ENCODE data around the gene AP1S2.
"Not testable (repeated sequence)": the region's sequence is repeated elsewhere in the genome, so short reads cannot be mapped to it uniquely, and the experiment has no call there.

AP1S2 gene

DNA sequence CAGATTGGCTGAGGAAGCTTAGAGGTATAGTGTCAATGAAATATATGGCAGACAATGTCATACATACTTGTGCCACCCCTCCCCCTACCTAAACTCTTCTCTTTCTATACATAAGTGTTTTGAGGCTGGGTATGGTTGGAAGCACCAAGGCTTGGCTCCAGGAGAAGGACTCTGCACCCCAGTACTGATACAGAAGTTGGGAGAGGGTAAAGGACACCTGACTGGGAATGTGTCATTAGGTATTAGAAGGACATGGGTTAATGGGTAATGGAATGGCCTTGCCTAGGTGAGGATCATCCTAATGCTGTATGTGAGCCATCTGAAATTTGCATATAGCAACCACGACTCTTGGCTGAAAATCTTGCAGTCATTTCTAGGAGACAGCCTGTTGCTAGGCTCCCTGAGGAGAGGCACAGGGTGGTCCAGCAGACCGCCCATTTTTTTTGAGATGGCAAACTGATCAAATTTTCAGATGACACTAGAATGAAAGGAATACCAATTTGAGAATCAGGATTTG lies 26.8 kb upstream of the AP1S2 start:
- DNase-seq (ENCODE audit: low read depth in 1 of 2, low spot score in 1 of 2): no peak
- Histone ChIP-seq H3K27me3 (ENCODE audit: insufficient read depth, poor library complexity, severe bottlenecking) (no peaks in the 10 kb centered on the region), H3K4me3 (replicated peaks; ENCODE audit: insufficient read depth, low read length) (no peak overlapping the region), H3K27ac (replicated peaks) (no peak overlapping the region)
- TF ChIP-seq SPI1 (IDR thresholded peaks at IDR 0.05; ENCODE audit: borderline replicate concordance, low read depth) (no peak), CTCF (IDR thresholded peaks at IDR 0.05; ENCODE audit: insufficient read depth, low read length) (no peak), GABPA (IDR thresholded peaks at IDR 0.05; ENCODE audit: low read depth) (no peak), POLR2AphosphoS5 (IDR thresholded peaks at IDR 0.05; ENCODE audit: low read depth) (no peak)
- TF ChIP-seq, protein P1, sequence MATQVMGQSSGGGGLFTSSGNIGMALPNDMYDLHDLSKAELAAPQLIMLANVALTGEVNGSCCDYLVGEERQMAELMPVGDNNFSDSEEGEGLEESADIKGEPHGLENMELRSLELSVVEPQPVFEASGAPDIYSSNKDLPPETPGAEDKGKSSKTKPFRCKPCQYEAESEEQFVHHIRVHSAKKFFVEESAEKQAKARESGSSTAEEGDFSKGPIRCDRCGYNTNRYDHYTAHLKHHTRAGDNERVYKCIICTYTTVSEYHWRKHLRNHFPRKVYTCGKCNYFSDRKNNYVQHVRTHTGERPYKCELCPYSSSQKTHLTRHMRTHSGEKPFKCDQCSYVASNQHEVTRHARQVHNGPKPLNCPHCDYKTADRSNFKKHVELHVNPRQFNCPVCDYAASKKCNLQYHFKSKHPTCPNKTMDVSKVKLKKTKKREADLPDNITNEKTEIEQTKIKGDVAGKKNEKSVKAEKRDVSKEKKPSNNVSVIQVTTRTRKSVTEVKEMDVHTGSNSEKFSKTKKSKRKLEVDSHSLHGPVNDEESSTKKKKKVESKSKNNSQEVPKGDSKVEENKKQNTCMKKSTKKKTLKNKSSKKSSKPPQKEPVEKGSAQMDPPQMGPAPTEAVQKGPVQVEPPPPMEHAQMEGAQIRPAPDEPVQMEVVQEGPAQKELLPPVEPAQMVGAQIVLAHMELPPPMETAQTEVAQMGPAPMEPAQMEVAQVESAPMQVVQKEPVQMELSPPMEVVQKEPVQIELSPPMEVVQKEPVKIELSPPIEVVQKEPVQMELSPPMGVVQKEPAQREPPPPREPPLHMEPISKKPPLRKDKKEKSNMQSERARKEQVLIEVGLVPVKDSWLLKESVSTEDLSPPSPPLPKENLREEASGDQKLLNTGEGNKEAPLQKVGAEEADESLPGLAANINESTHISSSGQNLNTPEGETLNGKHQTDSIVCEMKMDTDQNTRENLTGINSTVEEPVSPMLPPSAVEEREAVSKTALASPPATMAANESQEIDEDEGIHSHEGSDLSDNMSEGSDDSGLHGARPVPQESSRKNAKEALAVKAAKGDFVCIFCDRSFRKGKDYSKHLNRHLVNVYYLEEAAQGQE (IDR thresholded peaks at IDR 0.05; ENCODE audit: insufficient replicate concordance, low read depth): no peak

GRCh38 chrX:15877914-15878313 lies 23.3 kb upstream of the AP1S2 start:
- DNase-seq (ENCODE audit: low read depth in 1 of 2, low spot score in 1 of 2); H3K27ac ChIP-seq (replicated peaks); H3K4me3 ChIP-seq (replicated peaks; ENCODE audit: insufficient read depth, low read length); H3K27me3 ChIP-seq (ENCODE audit: insufficient read depth, poor library complexity, severe bottlenecking): not testable (repeated sequence)

DNA sequence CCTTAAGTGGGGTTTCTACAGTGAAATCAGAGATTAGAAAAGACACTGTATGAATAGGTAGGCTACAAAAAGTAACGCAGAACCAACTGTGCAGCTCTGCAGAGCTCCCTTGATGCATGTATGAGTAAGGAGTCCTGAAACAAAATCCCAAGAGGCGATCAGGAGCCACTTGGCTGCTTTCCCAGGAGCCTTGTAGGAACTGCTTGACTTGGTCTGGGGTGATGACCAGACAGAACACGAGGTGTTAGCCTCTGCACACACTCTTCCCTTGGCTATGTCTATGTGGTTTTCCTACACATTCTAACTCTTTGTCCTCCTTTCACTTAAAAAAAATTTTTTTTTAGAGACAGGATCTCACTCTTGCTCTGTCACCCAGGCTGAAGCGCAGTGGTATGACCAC lies 22.8 kb upstream of the AP1S2 start:
- TF ChIP-seq POLR2AphosphoS5 (IDR thresholded peaks at IDR 0.05; ENCODE audit: low read depth): no peak
- DNase-seq (ENCODE audit: low read depth in 1 of 2, low spot score in 1 of 2): no peak
- no peak overlapping the region for H3K27ac ChIP-seq (replicated peaks)
- H3K4me3 ChIP-seq (replicated peaks; ENCODE audit: insufficient read depth, low read length): no peak overlapping the region
- no peaks in the 10 kb centered on the region for H3K27me3 ChIP-seq (ENCODE audit: insufficient read depth, poor library complexity, severe bottlenecking)

GRCh38 chrX:15874672-15875071 lies 20.1 kb upstream of the AP1S2 start:
- Histone ChIP-seq H3K27me3 (ENCODE audit: insufficient read depth, poor library complexity, severe bottlenecking) (no peaks in the 10 kb centered on the region), H3K27ac (replicated peaks) (no peak overlapping the region), H3K4me3 (replicated peaks; ENCODE audit: insufficient read depth, low read length) (no peak overlapping the region)
- TF ChIP-seq, protein P1 (IDR thresholded peaks at IDR 0.05; ENCODE audit: insufficient replicate concordance, low read depth): no peak
- TF ChIP-seq CTCF (IDR thresholded peaks at IDR 0.05; ENCODE audit: insufficient read depth, low read length) (no peak), SPI1 (IDR thresholded peaks at IDR 0.05; ENCODE audit: borderline replicate concordance, low read depth) (no peak), GABPA (IDR thresholded peaks at IDR 0.05; ENCODE audit: low read depth) (no peak), POLR2AphosphoS5 (IDR thresholded peaks at IDR 0.05; ENCODE audit: low read depth) (no peak)
- DNase-seq (ENCODE audit: low read depth in 1 of 2, low spot score in 1 of 2): no peak

- Histone ChIP-seq H3K4me3 (replicated peaks; ENCODE audit: insufficient read depth, low read length) (no peak overlapping the region), H3K27me3 (ENCODE audit: insufficient read depth, poor library complexity, severe bottlenecking) (no peaks in the 10 kb centered on the region), H3K27ac (replicated peaks) (no peak overlapping the region)
- TF ChIP-seq CTCF (IDR thresholded peaks at IDR 0.05; ENCODE audit: insufficient read depth, low read length): no peak
- TF ChIP-seq GABPA (IDR thresholded peaks at IDR 0.05; ENCODE audit: low read depth): no peak
- TF ChIP-seq, protein P1 (IDR thresholded peaks at IDR 0.05; ENCODE audit: insufficient replicate concordance, low read depth): no peak
- no peak for TF ChIP-seq POLR2AphosphoS5 (IDR thresholded peaks at IDR 0.05; ENCODE audit: low read depth)
- no peak for TF ChIP-seq SPI1 (IDR thresholded peaks at IDR 0.05; ENCODE audit: borderline replicate concordance, low read depth)
- DNase-seq (ENCODE audit: low read depth in 1 of 2, low spot score in 1 of 2): no peak
Observed at GRCh38 chrX:15873566-15873965, 19.0 kb upstream of the AP1S2 start.

Data from HL-60 (cell line).